Fibroblast of skin of left quadriceps (primary cell): ENCODE results near the gene FBP1.
"Not testable (repeated sequence)": the region's sequence is repeated elsewhere in the genome, so short reads cannot be mapped to it uniquely, and the experiment has no call there.

Experiments used
- DNase-seq, 2 experiments: peaks; one replicate each; pipeline ENCODE4 v3.0.0-alpha.2; 2013; ENCODE audit warnings: low read depth in 2 of 2

Gene FBP1

GRCh38 chr9:94619026-94619425 is 20.3 kb downstream of the FBP1 start:
- no peak for DNase-seq

DNA sequence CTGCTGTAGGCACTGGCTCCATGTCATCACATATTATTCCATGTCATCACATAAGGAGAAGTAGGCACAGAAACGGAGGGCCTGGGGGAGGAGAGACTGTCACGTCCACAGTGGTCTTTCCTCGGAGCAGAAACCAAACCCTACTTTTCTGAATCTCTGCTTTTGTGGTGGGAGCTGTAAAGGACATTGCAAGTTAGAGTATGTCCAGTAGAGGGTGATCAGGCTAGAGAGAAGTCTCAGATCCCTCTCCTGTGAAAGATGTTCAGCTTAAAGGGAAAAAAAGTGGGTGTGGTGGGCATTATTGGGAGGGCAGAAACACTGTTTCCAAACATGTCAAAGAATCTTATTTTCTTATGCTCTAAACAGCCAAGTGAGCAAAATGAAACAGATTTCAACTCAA is 26.3 kb downstream of the FBP1 start:
- no peak for DNase-seq

DNA sequence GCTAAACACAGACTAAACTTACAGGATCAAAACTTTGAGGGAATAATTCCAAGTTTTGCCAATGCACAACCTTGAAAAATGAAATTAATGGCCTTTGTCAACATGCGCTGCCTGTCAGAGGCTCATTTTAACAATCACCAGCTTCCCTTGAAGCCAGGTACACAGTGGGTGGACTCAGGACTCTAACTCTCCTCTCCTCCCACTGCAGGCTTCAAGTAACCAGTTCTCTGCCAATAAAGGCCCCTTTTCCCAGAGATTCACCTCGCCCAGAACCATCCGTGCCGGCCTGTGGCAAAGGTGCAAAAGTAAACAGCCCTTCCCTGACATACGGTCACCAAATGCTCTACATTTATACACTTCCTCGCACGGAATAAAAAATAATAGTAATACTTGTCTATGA is 27.2 kb downstream of the FBP1 start:
- DNase-seq = no peak

GRCh38 chr9:94611638-94612068 is 27.7 kb downstream of the FBP1 start:
- DNase-seq = no peak

DNA sequence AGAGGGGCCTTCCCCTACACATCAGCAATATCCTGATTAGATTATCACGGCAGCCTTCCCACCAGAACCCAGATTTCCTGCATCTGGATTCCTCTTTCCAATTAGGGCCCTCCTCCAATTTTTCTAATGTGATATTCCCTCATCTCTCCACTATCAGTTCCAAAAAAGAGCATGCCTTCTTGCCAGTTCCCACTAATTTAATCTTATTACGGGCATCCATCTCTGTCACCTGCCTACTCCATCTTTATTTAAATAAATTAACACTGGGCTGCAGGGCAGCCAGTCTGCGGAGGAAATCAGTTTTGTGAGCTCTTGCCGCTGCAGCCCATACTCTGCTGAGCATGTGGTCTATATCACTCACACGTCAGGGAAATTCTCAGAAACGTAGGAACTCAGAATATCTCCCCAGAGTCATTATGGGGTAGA is 29.1 kb downstream of the FBP1 start:
- no peak for DNase-seq

DNA sequence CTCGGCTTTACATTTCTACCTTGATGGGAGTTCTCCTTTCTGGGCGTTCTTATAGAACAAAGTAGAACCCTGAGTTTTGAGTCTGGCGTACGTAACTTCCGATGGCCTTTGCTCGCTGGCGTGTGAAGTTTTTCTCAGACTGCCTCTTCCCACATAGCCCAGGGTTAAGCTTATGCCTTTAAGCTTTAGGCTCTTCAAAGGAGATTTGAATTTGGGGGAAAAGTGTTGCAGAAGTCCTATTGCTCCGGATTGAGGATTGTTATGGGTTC is 32.0 kb downstream of the FBP1 start:
- DNase-seq = no peak

GRCh38 chr9:94606646-94607422 is 32.5 kb downstream of the FBP1 start:
- no peak for DNase-seq

DNA sequence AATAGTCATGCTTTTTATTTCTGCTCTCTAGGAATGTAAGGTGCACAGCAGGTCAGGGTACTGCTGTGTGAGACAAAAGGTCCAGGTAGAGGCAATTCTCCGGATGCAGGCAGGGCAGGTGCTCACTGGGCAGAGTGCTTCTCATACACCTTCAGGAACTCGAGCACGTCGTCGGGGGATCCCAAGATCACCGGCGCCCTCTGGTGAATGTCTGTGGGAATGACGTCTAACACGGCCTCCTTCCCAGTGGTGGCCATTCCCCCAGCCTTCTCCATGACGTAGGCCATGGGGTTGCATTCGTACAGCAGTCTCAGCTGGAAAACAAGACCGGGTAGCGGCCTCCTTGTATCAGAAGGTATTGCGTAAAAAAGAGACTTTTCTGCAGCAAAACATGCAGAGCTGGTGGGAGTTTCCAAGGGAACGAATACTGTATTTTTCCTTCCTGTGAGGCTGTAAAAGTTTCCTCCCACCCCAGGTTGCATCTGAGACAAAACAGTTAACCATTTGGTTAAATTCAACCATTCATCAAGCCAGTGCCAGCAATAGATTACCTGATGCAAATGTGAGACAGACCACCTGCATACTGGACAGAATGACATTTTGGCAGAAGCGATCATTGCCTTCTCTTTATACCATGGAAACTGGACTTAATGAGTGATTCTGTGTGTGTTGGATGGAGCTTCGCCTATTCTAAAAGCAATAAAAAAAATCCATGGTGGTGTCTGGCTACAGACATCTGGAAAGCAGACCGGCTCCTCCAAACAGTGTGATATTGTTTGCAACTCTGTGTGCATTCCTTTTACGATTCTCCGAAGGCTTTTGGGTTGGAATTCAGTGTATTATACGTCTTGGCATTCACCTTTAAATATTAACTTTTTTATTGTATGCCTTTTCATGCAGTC is 35.8 kb downstream of the FBP1 start:
- DNase-seq = peak; percentile 15 to 29

DNA sequence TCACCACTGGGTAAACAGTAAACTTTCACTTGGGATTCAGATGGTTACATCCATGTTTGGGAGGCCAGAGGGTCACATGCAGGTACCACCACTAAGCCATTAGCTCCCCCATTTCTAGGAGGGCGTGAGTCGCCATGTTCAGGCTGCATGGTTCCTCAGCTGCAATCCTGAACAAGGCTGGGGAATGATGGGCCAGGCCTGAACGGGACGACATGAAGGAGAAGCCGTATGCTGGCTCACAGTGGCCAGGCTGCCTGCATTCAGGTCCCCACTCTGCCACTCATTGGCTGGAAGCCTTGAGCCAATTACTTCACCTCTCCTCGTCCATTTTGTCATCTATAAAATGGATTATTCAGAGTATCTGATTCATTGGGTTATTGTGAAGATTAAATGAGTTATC is 36.7 kb downstream of the FBP1 start:
- DNase-seq = no peak

DNA sequence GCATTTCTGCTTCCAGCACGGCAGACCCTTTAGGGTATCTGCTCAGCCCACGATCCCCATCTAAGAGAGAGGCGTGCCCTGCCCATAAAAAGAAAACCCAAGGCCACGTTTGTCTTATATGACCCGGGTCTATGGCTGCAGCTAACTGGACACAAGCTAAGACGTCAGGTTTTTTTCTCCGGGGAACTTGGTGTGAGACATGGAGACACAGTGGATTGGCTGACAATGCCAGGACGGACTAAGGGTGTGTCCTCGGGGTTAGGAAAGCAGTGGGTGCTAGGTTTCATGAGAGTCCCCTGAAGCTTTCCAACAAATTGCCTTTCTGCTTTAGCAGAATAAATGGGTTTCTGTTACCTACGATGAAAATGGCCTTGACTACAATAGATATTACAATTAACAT is 38.6 kb downstream of the FBP1 start:
- no peak for DNase-seq

- no peak for DNase-seq
Measured at GRCh38 chr9:94600258-94600657, 39.1 kb downstream of the FBP1 start.

DNA sequence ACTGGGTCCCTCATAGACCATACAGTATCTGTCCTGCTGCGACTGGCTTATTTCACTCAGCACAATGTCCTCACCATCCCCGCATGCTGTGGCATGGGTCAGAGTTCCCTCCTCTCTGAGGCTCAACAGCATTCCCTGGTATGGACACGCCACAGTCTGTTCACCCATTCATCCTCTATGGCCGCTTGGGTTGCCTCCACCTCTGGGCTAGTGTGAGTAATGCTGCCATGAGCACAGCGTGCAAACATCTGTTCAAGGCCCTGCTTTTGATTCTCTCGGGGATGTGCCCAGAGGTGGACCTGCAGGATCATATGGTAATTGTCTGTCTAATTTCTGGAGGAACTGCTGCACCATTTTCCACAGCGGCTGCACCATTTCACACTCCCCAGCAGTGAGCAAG is 40.2 kb downstream of the FBP1 start:
- no peak for DNase-seq

DNA sequence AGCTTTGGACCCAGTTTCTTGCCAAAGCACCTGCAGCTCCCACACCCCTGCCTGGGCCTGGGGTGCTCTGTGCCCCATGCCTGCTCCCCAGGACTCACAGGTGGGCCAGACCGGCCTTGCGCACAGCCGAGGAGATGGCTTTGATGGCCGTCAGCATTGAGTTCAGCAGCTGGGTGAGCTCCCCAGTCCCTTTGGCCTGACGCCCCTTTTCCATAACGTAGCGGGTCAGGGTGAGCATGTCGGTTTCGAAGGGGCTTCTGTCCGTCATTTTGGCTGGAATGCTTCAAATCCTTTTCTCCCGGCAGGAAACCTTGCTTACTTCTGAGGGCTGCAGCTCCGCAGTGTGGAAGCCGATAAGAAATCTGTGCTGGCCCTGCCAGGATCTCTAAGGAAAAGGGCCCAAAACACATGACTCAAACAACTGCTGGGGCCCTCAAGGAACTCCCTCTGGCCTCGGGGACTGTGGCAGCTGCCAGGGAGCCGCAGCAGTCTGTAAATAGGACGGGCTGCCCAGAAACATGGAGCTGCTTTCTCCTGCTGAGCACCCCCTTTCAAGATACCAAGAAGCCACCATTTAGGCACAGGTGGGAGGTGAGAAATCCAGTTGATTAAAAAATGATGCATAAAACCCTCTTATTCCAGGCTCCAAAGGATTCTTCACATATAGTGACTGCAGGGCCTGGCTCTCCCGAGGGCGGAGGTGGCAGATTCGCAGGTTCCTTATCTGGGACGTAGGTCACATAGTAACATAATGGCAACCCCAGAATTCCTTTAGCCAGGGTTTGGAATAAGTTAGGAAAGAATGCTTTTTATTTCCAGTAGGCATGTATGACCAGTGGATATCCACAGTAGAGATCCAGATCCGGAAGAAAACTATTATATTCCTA is 45.6 kb downstream of the FBP1 start, which contains the start of gene FBP2:
Gene FBP2, minus strand, starts transcription at position 366 of the 887 bp plus-strand sequence. Its CDS starts 98 bp downstream, at position 268.
- DNase-seq = no peak

GRCh38 chr9:94592683-94593082 is 46.6 kb downstream of the FBP1 start:
- DNase-seq = not testable (repeated sequence)

DNA sequence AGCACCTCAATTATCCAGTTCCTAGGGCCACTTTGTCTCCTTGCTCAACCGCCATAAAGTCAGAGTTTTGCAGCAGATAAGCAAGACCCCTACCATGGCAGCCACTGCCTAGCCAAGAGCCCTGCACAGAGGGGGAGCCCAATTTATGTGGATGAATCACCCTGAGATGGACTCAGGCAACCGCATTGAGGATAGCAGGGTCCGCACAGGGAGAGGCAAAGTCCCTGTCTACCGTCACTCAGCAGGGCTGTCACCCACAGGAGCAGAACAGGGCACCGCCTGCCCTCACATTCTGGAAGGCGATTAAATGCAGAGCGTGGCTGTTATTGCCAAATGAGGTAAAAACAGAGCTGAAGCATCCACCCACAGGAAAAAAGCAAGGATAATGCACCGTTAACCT is 47.4 kb downstream of the FBP1 start:
- no peak for DNase-seq

DNA sequence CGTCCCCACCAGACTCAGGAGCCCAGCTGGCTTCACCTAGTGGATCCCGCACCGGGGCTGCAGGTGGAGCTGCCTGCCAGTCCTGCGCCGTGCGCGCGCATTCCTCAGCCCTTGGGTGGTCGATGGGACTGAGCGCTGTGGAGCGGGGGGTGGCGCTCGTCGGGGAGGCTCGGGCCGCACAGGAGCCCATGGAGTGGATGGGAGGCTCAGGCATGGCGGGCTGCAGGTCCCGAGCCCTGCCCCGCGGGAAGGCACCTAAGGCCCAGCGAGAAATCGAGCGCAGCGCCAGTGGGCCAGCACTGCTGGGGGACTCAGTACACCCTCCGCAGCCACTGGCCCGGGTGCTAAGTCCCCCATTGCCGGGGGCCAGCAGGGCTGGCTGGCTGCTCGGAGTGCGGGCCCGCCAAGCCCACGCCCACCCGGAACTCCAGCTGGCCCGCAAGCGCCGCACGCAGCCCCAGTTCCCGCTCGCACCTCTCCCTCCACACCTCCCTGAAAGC is 48.2 kb downstream of the FBP1 start:
- DNase-seq = not testable (repeated sequence)

- no peak for DNase-seq
Measured at GRCh38 chr9:94588681-94589080, 50.6 kb downstream of the FBP1 start.

DNA sequence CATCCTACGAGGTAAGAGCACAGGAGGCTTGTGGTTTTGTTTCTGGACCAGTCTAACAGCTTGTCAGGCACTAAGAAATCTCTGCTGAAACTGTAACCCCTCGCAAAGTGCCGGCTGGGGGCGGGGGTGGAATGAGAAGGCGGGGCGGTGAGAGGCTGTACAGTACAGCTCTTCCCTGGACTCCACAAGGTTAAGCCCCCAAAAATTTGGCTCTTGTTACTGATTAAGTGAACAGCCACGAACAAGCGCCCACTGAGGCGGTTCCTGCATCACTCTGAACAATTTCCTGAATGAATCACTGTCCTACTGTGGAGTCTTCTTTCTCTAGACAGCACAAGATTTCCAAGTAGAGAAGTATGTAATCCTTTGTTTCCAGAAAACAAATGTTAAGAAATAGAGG is 52.5 kb downstream of the FBP1 start:
- DNase-seq = peak; percentile 3 to 9

DNA sequence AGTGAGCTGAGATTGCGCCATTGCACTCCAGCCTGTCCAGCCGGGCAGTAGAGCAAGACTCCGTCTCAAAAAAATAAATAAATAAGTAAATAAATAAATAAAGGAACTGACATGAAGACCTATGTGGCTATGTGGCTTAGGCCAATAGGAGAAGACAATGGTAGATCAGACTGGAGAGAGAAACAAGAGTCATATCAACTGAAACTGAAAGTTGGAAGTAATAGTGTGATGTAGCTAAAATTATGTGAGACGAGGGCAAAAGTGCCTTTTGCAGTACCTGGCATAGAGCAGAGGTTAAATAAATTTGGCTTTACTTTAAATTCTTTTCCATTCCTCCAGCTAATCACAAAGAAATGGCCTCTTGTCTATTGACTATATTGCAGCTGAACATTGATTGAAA is 53.0 kb downstream of the FBP1 start:
- DNase-seq = no peak

DNA sequence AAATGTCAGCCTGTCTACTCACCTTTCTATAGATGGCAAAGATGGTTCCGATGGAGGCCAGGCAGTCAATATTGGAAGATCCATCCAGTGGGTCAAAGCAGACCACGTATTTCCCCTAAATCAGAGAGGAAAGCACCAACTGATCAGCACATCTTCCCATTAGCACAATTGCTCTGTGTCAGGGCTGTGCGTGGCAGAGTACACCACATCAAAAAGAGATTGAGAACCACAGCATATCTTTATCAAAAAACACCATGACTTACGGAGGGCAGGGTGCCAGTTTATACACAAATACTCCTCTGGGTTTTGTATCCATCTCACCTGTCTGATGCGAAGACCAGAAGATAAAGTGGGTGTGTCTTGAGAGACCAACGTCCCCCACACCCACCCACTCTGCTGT is 54.8 kb downstream of the FBP1 start:
- no peak for DNase-seq

DNA sequence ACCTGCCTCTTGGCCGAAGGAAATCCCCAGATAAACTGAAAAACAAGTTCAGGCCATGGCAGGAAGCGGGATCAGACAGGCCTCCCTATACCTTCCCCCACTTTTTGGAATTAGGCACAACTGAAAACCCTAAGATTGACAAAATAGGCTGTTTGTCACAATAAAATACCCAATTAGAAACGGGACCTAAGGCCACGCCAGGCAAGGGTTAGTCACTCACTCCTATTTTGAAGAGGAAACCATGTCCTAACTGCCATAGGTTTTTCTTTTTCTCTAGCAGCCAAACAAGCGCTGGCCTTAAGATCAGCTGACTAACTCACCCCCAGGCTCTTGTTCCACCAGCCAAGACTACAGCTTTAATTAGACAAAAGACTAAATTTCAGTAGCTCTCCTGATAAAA is 57.6 kb downstream of the FBP1 start:
- DNase-seq = no peak

DNA sequence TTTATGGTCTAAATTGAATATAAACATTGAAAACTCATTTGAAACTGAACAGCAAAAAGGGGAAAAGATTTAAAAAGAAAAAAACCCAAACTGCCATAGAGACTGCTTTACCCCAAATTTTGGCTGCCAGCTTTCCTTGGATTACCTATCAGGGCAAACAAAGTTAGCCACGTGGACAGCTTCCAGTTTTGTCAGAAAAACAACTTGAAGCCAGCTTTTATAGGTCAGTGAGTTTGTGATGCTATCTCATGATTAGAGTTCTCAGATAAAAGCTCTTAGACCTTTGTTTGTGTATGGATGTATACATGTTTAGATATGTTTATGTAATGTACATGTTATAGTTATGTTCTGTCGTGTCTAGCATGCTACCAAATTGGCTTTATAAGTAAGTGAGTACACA is 61.7 kb downstream of the FBP1 start:
- DNase-seq = no peak
